Subcutaneous adipose tissue (tissue), 4 donors: ENCODE measurements around the gene GHR. TPM values are rescaled to one million over a fixed set of nuclear protein-coding genes. Genes with fewer than 3 reads are reported as not detected.

Source experiments
- total RNA-seq, 4 donors: library from RNA; depleted of rRNA; stranded (reverse); fragments of >200 nt; gene quantifications; one replicate each; pipeline ENCODE4 v1.1.0, GENCODE V29; 2016
- TF ChIP-seq, protein P1 (sequence below): fragments of 450-650 bp; IDR thresholded peaks from one replicate; pipeline ENCODE4 v1.5.1; 2016; ENCODE audit warnings: low read depth, mild to moderate bottlenecking, control low read depth, antibody characterized with exemption, moderate library complexity

Gene GHR
- total RNA-seq, 4 donors from 2014 or later, result 191 to 311 (median 280) TPM

GRCh38 chr5:42641336-42642005, 218.2 kb downstream of the GHR start:
- TF ChIP-seq, protein P1, sequence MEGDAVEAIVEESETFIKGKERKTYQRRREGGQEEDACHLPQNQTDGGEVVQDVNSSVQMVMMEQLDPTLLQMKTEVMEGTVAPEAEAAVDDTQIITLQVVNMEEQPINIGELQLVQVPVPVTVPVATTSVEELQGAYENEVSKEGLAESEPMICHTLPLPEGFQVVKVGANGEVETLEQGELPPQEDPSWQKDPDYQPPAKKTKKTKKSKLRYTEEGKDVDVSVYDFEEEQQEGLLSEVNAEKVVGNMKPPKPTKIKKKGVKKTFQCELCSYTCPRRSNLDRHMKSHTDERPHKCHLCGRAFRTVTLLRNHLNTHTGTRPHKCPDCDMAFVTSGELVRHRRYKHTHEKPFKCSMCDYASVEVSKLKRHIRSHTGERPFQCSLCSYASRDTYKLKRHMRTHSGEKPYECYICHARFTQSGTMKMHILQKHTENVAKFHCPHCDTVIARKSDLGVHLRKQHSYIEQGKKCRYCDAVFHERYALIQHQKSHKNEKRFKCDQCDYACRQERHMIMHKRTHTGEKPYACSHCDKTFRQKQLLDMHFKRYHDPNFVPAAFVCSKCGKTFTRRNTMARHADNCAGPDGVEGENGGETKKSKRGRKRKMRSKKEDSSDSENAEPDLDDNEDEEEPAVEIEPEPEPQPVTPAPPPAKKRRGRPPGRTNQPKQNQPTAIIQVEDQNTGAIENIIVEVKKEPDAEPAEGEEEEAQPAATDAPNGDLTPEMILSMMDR, result no peak

DNA sequence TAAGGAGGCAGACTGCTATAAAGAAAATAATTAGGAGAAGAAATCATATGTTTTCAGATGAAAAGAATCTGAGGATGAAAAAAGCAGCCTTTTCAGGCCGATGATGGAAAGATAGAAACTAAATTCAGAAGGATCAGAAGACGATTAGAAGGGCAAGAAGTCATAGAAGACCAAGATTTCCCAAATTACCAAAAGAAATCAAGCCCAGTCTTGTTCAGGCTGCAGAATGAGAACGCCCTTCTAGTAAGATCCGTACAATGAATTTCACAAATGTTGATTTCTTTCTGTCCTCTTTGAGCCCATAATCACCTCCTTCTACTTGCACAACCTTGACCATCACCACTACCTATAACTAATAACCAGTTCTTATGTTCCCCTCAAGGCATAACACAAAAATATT, 218.8 kb downstream of the GHR start:
- TF ChIP-seq, protein P1, result no peak

DNA sequence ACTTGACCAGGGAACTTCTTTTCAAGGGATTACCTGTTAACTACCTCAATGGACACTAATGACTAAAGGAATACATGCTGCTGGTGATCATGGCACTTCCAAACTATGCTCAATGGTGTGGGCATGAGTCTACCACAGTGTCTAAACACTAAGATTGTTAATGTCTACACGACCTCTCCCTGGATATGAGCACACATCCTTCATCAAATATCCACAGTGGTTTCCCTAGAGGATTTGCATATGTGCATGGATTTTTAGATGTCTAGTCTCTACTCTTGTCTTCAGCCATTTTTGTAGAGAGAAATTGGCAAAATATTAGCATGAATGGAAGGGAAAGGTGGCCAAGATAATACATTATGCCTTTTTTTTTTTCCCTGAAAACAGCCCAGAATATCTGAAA, 220.1 kb downstream of the GHR start:
- TF ChIP-seq, protein P1, result no peak

GRCh38 chr5:42645138-42645537, 221.9 kb downstream of the GHR start:
- TF ChIP-seq, protein P1, result no peak

GRCh38 chr5:42648036-42648435, 224.8 kb downstream of the GHR start:
- TF ChIP-seq, protein P1, result no peak

DNA sequence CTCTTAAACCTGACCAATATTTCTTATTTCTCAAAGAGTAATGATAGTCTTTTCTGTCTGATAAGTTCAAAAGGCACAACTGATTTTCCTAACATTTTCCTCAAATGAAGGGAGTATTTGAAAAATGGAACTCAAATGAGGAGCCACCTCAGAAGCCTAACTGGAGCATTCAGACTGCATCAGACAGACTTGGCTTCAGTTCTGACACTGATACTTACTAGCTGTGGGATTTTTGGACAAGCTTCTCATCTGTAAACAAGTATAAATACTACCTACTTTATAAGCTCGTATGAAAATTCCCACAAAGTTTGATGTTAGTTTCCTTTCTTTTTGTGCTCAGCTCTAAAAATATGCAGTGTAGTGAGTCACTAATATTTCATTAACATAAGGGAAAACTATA, 225.7 kb downstream of the GHR start:
- TF ChIP-seq, protein P1, result no peak

DNA sequence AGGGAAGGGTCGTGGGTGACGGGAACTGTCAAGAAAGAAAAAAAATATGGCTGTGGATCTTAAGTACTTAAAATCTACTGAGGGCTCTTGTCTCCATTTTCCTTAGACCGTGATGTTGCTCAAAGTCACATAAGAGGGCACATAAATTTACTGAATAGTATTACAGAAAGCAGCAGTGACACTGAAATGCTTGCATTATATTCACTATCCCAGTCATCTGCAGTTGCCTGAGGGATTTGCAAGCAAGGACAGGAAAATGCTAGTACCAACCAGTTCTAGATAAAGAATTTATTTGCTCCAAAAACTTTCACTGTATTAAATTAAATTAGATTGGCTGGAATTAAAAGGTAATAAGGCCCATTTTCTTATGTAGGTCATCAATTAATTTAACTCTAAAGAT, 226.8 kb downstream of the GHR start:
- TF ChIP-seq, protein P1, result no peak
